HFFc6 (cell line): ENCODE measurements around the gene LAYN. TPM values are rescaled to one million over a fixed set of nuclear protein-coding genes. Genes with fewer than 3 reads are reported as not detected.

ENCODE experiments used
- DNase-seq: peaks from one replicate; pipeline ENCODE4 v3.0.0-alpha.2; 2018
- H3K27ac Mint-ChIP-seq: 2 replicates; pipeline ENCODE4 v1.8.0; 2020; ENCODE audit warnings: mild to moderate bottlenecking, mixed read lengths
- H3K27me3 Mint-ChIP-seq: 2 replicates; pipeline ENCODE4 v1.8.0; 2021; ENCODE audit warnings: mild to moderate bottlenecking, moderate library complexity, mixed read lengths; ENCODE audit not compliant: insufficient read depth
- H3K36me3 Mint-ChIP-seq: 2 replicates; pipeline ENCODE4 v1.8.0; 2021; ENCODE audit warnings: low read depth, mixed read lengths
- H3K4me1 Mint-ChIP-seq: 2 replicates; pipeline ENCODE4 v1.8.0; 2020; ENCODE audit warnings: low read depth, mixed read lengths
- H3K4me3 Mint-ChIP-seq: 2 replicates; pipeline ENCODE4 v1.8.0; 2020; ENCODE audit warnings: mild to moderate bottlenecking, moderate library complexity, mixed read lengths
- H3K9me3 Mint-ChIP-seq: 2 replicates; pipeline ENCODE4 v1.8.0; 2020; ENCODE audit warnings: mild to moderate bottlenecking, mixed read lengths
- total RNA-seq, 6 experiments: library from RNA; stranded (reverse); fragmentation: NEBNext Ultra II Directional; extraction: Animal tissue kit (Norgen Biotek cat#: 25700); gene quantifications; 2 replicates in 1 of 6; 3 replicates in 5 of 6; pipeline ENCODE4 v1.2.3, GENCODE V29; 2021
- TF ChIP-seq, protein P1 (sequence below): fragments of 200-600 bp; sonication (generic); IDR thresholded peaks from 2 replicates; pipeline ENCODE4 v1.5.0; 2021; ENCODE audit warnings: antibody characterized with exemption, mild to moderate bottlenecking

The LAYN gene
- total RNA-seq, 6 experiments from 2014 or later: 79.1 to 148 (median 132) TPM

DNA sequence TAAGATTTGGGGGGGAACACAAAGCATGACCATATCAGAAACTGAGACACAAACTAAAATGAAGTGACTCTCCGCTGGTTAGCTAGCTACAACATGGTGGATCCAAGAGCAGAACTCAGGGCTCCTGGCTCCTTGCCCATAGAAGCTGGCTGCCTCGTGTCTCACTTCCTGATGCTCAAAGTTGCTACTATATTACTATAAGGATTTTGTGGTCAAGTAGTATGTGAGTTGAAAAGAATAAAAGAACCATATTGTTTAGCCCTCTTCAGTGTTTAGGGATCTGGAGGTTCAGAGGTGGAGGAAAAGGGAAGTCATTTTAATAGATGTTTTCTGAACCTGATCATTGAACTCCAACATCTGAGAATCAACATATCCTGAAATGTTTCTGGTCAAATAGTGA lies 44.9 kb downstream of the LAYN start:
- peaks cover 46% of the 10 kb centered on the region for H3K4me1 Mint-ChIP-seq
- TF ChIP-seq, protein P1, sequence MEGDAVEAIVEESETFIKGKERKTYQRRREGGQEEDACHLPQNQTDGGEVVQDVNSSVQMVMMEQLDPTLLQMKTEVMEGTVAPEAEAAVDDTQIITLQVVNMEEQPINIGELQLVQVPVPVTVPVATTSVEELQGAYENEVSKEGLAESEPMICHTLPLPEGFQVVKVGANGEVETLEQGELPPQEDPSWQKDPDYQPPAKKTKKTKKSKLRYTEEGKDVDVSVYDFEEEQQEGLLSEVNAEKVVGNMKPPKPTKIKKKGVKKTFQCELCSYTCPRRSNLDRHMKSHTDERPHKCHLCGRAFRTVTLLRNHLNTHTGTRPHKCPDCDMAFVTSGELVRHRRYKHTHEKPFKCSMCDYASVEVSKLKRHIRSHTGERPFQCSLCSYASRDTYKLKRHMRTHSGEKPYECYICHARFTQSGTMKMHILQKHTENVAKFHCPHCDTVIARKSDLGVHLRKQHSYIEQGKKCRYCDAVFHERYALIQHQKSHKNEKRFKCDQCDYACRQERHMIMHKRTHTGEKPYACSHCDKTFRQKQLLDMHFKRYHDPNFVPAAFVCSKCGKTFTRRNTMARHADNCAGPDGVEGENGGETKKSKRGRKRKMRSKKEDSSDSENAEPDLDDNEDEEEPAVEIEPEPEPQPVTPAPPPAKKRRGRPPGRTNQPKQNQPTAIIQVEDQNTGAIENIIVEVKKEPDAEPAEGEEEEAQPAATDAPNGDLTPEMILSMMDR: no peak
- no peaks in the 10 kb centered on the region for H3K36me3 Mint-ChIP-seq
- peak; percentile 49 for DNase-seq
- H3K27me3 Mint-ChIP-seq: peaks cover 2% of the 10 kb centered on the region; the same call in 1 of the 2 replicates
- H3K27ac Mint-ChIP-seq: peak overlapping the region; percentile 75
- H3K4me3 Mint-ChIP-seq: 0 out of 2 replicates have a peak overlapping the region, but pooled peaks have one; percentile 11
- H3K9me3 Mint-ChIP-seq: no peaks in the 10 kb centered on the region

DNA sequence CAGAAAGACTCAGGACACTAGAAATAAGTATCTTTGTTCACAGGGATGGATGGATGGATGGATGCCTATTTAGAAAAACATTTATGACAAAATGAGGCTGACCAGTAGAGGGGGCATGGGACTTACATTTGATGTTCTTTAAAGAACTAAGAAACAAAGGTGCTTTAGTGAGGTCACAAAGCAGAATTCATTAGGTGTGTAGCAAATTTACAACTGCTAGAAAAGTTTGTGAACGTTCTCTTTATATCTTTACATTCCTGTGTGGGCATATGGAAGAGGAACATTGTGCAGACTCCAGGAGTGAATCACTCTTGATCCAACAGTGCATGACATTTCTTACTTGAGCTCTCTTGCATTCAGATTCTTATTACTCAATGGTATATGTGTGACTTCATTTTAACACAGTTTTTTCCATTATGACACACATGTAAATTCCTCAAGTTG lies 45.9 kb downstream of the LAYN start:
- no peaks in the 10 kb centered on the region for H3K9me3 Mint-ChIP-seq
- H3K4me3 Mint-ChIP-seq: no peak overlapping the region
- no peaks in the 10 kb centered on the region for H3K36me3 Mint-ChIP-seq
- no peak overlapping the region for H3K27ac Mint-ChIP-seq
- TF ChIP-seq, protein P1: peak; percentile 83
- DNase-seq: peak; percentile 39
- H3K4me1 Mint-ChIP-seq: peaks cover 46% of the 10 kb centered on the region
- peaks cover 2% of the 10 kb centered on the region; the same call in 1 of the 2 replicates for H3K27me3 Mint-ChIP-seq

DNA sequence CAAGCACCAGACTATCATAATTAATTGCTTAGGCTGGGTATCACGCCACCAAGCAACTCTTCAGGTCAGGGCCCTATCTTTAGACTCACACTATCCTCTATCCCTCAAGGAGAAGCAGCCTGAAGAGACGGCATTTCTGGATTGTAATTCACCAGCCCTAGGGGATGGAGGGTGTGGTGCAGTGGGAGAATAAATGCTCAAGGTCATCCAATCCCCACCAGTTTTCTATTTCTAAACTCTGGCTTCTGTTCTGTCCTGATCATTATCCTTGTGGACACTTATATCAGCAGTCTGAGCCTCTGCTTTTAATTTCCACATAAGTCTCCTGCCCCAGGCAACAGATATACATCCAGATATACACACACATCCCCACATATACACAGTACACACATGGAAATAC lies 48.6 kb downstream of the LAYN start:
- no peaks in the 10 kb centered on the region for H3K9me3 Mint-ChIP-seq
- H3K4me3 Mint-ChIP-seq: no peak overlapping the region
- no peaks in the 10 kb centered on the region for H3K36me3 Mint-ChIP-seq
- H3K27me3 Mint-ChIP-seq: no peaks in the 10 kb centered on the region
- H3K27ac Mint-ChIP-seq: no peak overlapping the region
- TF ChIP-seq, protein P1: no peak
- no peak for DNase-seq
- peaks cover 28% of the 10 kb centered on the region for H3K4me1 Mint-ChIP-seq

DNA sequence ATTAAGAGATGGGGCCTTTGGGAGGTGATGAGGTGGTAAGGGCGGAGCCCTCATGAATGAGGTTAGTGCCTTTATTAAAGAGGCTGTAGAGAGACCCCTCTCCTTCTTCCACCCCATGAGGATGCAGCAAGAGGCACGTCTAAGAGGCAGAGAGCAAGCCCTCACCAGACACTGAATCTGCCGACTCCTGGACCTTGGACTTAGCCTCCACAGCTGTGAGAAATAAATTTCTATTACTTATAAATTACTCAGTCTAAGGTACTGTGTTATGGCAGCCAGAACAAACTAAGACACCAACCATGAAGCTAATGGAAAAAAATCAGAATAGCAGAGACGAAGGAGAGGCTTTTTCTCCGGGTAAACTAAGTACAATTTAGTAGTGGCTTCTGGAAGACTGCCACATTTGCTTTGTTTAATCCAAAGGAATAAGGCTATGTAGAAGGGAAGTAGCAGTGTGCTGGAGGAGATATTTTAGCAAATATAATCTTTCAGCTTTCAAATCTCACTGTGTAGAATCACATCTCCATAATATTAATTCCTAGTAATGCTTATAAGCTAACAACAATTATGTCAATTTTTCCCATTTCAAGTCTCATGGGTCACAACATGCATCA lies 49.5 kb downstream of the LAYN start:
- DNase-seq: no peak
- Mint-ChIP-seq H3K36me3 (no peaks in the 10 kb centered on the region), H3K27me3 (no peaks in the 10 kb centered on the region; the same call in 1 of the 2 replicates), H3K4me3 (no peak overlapping the region), H3K4me1 (peaks cover 23% of the 10 kb centered on the region), H3K27ac (no peak overlapping the region), H3K9me3 (no peaks in the 10 kb centered on the region)
- TF ChIP-seq, protein P1: no peak

DNA sequence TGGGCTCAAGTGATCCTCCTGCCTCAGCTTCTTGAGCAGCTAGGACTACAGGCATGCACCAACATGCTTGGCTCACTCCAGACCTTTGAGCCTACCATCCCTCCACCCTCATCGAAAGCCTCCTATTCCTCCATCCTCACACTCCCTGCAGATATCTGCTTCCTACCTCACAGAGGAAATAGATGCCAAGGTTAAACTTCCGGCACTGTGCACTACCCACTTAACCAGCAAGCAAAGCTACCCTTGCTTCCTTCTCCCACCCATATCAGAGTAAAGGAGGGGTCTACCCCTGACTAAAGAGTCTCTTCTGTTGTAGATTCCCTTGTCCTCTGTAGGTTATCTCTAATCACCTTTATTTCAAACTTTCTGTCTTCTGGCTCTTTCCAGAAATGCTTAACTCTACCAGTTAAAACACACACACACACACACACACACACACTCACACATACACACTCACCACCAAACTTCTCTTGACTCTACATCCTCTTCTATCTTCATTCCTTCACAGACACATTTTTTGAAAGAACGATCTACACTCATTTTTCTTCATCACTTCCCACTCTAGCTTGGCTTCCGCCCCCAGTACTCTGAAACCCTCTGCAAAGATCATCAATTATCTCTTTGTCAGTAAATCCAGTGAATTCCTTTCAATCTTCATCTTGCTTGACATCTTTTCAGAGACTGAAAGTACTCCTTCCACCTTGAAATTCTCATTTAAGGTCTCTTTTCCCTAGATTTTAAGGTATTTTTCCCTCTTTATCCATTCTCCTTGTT lies 50.9 kb downstream of the LAYN start:
- TF ChIP-seq, protein P1: no peak
- Mint-ChIP-seq H3K27me3 (no peaks in the 10 kb centered on the region; the same call in 1 of the 2 replicates), H3K36me3 (no peaks in the 10 kb centered on the region), H3K9me3 (no peaks in the 10 kb centered on the region; the same call in 1 of the 2 replicates), H3K27ac (no peak overlapping the region), H3K4me3 (no peak overlapping the region), H3K4me1 (peaks cover 9% of the 10 kb centered on the region)
- no peak for DNase-seq
